H1 (cell line): ENCODE data around the gene RHBDD1.

Experiments
- CTCF ChIP-seq, 3 experiments: IDR thresholded peaks; 1 replicate in 2 of 3; 2 replicates in 1 of 3; pipeline versions ENCODE4 v1.5.1 to v1.6.1; 2011; ENCODE audit warnings: low read length in 3 of 3, mild to moderate bottlenecking in 3 of 3, inconsistent platforms in 2 of 3, low read depth in 1 of 3, moderate library complexity in 1 of 3; ENCODE audit not compliant: insufficient read depth in 1 of 3; ENCODE audit errors: control extremely low read depth in 1 of 3
- EZH2 ChIP-seq: fragments of 200-600 bp; sonication (generic); IDR thresholded peaks from 2 replicates; pipeline ENCODE4 v1.7.1; 2012; ENCODE audit warnings: low read depth, mild to moderate bottlenecking, moderate library complexity, low read length, inconsistent platforms; ENCODE audit not compliant: severe bottlenecking
- POLR2A ChIP-seq, 2 experiments: IDR thresholded peaks; 1 replicate in 1 of 2; 2 replicates in 1 of 2; pipeline ENCODE4 v1.6.1; 2011; ENCODE audit warnings: low read depth in 2 of 2, low read length in 2 of 2, mild to moderate bottlenecking in 2 of 2; ENCODE audit errors: control extremely low read depth in 1 of 2
- RAD21 ChIP-seq, 2 experiments: IDR thresholded peaks in 1 of 2; conservative IDR thresholded peaks in 1 of 2; 2 replicates each; pipeline ENCODE4 v1.6.1; 2011; ENCODE audit warnings: low read depth in 2 of 2, low read length in 2 of 2, improper control_type of control experiment in 1 of 2, inconsistent platforms in 1 of 2, mild to moderate bottlenecking in 1 of 2, moderate library complexity in 1 of 2
- RXRA ChIP-seq: IDR thresholded peaks from 2 replicates; pipeline ENCODE4 v1.6.1; 2011; ENCODE audit warnings: low read depth, mild to moderate bottlenecking, low read length, moderate library complexity; ENCODE audit not compliant: insufficient read depth
- SP2 ChIP-seq: IDR thresholded peaks from 2 replicates; pipeline ENCODE4 v1.6.1; 2012; ENCODE audit warnings: mild to moderate bottlenecking, low read length, inconsistent platforms
- TAF7 ChIP-seq: optimal IDR thresholded peaks from 2 replicates; pipeline ENCODE3; 2011; ENCODE audit warnings: low read depth, mild to moderate bottlenecking, inconsistent platforms, low read length, moderate library complexity, borderline replicate concordance
- YY1 ChIP-seq: IDR thresholded peaks from 2 replicates; pipeline ENCODE4 v1.6.1; 2011; ENCODE audit warnings: low read depth, mild to moderate bottlenecking, low read length
- ZNF274 ChIP-seq: IDR thresholded peaks from 2 replicates; pipeline ENCODE4 v1.7.0; 2012; ENCODE audit warnings: low read length, borderline replicate concordance; ENCODE audit errors: extremely low read depth

- no peak for TF ChIP-seq SP2
- TF ChIP-seq ZNF274 = no peak
- 0 out of 2 replicates have a peak, but pooled peaks have one; percentile 30 for TF ChIP-seq YY1
- TF ChIP-seq POLR2A (IDR thresholded peaks at IDR 0.05; ENCODE audit: control extremely low read depth in 1 of 2, low read depth in 2 of 2, low read length in 2 of 2) = no peak
- TF ChIP-seq RXRA = no peak
- peak in 1 of 3 experiments; percentile 10; a peak in 1 of 4 replicates for TF ChIP-seq CTCF (IDR thresholded peaks at IDR 0.05; ENCODE audit: control extremely low read depth in 1 of 3, insufficient read depth in 1 of 3, low read depth in 1 of 3, low read length in 3 of 3)
- TF ChIP-seq TAF7 = no peak
- TF ChIP-seq RAD21 (IDR thresholded peaks at IDR 0.05 in 1 of 2, conservative IDR thresholded peaks at IDR 0.05 in 1 of 2; ENCODE audit: low read depth in 2 of 2, low read length in 2 of 2) = peak in 1 of 2 experiments; percentile 2; a peak in 1 of 4 replicates
- TF ChIP-seq EZH2 = no peak
Measured at GRCh38 chr2:226791487-226792081, 44.3 kb upstream of the RHBDD1 start.
